Kidney epithelial cell (primary cell): ENCODE data around the gene MRPL18. TPM values are rescaled to one million over a fixed set of nuclear protein-coding genes. Genes with fewer than 3 reads are reported as not detected.
A peak's percentile ranks its signal among the peaks of the same experiment; 100 is the strongest.
"Not testable (repeated sequence)": the region's sequence is repeated elsewhere in the genome, so short reads cannot be mapped to it uniquely, and the experiment has no call there.

Experiments
- DNase-seq: peaks from one replicate; pipeline ENCODE4 v3.0.0-alpha.2; 2010; ENCODE audit warnings: low read depth
- H3K27me3 ChIP-seq: 2 replicates; pipeline ENCODE4 v1.6.0; 2011; ENCODE audit warnings: low read length; ENCODE audit not compliant: control insufficient read depth, insufficient read depth
- H3K36me3 ChIP-seq: 2 replicates; pipeline ENCODE4 v1.5.1; 2011; ENCODE audit warnings: low read length; ENCODE audit not compliant: control insufficient read depth, insufficient read depth
- H3K4me3 ChIP-seq: 2 replicates; pipeline ENCODE4 v1.5.1; 2011; ENCODE audit warnings: low read depth, mild to moderate bottlenecking, control low read depth, low read length
- CTCF ChIP-seq: IDR thresholded peaks from 2 replicates; pipeline ENCODE4 v1.5.1; 2011; ENCODE audit warnings: mild to moderate bottlenecking, moderate library complexity, low read length, control low read depth, inconsistent platforms; ENCODE audit not compliant: insufficient read depth, poor library complexity, severe bottlenecking
- total RNA-seq: library from RNA; depleted of rRNA; stranded (reverse); fragments of >200 nt; gene quantifications from 2 replicates; pipeline ENCODE4 v1.2.3, GENCODE V29; 2015

MRPL18 gene
- total RNA-seq, 1 donor from 2014 or later: 82.7 TPM

- peaks cover 2% of the 10 kb centered on the region for H3K36me3 ChIP-seq
- no peaks in the 10 kb centered on the region for H3K27me3 ChIP-seq
- DNase-seq: no peak
- no peak overlapping the region for H3K4me3 ChIP-seq
- no peak for TF ChIP-seq CTCF
Observed at GRCh38 chr6:159778542-159779103, 11.6 kb upstream of the MRPL18 start.

GRCh38 chr6:159788276-159788675 lies 2.0 kb upstream of the MRPL18 start:
- H3K36me3 ChIP-seq: peaks cover 1% of the 10 kb centered on the region
- H3K27me3 ChIP-seq: no peaks in the 10 kb centered on the region
- no peak for TF ChIP-seq CTCF

DNA sequence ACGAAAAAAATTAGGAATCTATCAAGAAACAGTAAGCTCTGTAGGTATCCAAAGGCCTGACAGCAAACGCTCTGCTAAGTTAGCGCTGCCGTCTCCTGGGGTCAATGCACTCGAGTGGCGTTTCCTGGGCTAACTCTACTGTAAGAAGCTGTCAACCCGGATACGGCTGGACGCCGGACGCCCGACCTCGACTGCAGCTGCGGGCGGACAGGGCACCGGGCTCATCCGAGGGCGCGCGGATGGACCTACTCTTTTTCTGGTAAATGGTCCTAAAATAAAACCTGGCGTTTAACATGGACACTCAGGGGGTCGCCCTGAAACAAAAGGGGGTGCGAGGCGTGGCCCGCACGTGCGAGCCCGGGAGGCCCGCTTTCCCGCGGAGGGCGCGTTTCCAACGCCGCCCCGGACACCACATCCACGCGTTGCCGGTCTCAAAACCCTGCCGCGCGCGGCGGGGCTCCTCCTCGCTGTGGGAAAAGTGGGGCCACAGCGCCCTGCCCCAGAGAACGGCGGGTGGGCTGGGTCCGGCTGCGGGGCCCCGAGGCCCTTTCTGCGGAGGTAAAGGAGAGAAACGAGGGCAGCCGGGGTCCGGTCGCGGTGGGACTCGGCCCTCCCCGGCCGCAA lies 1.4 kb upstream of the MRPL18 start:
- DNase-seq: no peak
- Histone ChIP-seq H3K27me3 (no peaks in the 10 kb centered on the region), H3K36me3 (no peaks in the 10 kb centered on the region), H3K4me3 (peak overlapping the region; percentile 99)
- no peak for TF ChIP-seq CTCF

More at GRCh38 chr6:159788276-159788675, 2.0 kb upstream of the MRPL18 start:
- DNase-seq: no peak
- H3K4me3 ChIP-seq: peak overlapping the region; percentile 99

DNA sequence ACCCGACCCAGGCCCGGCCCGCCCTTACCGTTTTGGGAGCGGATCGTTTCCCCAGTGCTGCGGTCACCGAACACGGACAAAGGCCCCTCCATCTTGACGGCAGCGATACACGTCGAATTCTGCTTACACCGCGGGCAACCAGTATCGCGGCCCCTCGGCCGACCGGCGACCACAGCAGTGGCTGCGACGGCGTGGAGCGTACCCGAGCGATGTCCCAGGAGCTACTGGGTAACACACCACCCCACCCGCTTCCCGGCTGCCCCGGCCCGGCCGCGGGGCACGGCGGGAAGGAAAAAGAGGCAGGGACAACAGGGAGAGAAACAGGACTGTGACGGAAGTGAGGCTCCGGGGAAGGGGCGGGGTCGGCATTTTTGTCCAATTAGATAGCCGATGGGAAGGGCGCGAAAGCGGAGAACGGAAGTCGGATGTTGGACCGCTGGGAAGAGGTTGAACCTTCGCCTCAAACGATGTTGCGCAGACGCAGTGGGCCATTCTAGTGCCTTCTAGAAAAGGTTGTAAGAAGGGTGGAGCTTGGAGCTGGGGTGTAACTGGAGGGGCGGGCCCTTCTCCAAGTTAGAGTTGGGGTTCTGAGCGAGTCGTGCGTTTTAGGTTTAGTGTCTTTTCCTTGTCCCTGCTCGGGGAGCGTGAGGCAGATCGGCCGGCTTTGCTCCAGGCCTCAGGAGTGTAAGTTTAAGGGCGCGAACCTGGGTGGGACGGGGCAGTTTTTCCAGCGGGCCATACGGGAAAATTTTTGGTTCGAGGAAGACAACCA lies 704 bp upstream of the MRPL18 start, which contains the start of gene TCP1:
Gene TCP1, minus strand, starts transcription at position 226 of the 772 bp plus-strand sequence. Its CDS starts 134 bp downstream, at position 92.
- Histone ChIP-seq H3K36me3 (no peaks in the 10 kb centered on the region), H3K27me3 (no peaks in the 10 kb centered on the region), H3K4me3 (peak within 1 kb of the TSS; percentile 99)
- no peak for TF ChIP-seq CTCF
- peak; percentile 98 for DNase-seq

DNA sequence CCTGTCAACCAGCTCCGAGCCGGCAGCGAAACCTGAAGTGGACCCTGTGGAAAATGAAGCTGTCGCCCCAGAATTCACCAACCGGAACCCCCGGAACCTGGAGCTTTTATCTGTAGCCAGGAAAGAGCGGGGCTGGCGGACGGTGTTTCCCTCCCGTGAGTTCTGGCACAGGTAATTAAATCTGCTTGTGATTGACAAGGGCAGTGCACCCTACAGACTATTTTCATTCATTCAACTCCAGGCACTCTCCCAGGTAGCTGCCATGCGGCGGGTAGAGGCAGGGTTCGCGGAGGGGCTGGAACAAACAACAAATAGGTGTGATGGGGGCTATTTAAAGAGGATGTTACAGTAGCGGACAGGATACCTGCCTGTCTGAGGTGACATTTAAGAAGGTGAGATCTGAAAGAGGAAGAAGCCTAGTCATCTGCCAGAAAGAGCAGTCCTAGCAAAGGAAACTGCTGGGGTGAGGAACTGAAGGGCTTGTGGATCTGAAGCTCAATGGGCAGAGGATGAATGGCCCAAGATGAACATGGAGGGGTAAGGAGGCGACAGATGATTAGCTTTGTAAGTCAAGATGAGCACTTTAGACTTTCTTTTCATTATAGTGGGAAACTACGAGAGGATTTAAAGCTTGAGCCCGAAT lies 810 bp downstream of the MRPL18 start:
- Histone ChIP-seq H3K4me3 (peak overlapping the region; percentile 99), H3K36me3 (no peaks in the 10 kb centered on the region), H3K27me3 (no peaks in the 10 kb centered on the region)
- no peak for DNase-seq
- TF ChIP-seq CTCF: no peak

DNA sequence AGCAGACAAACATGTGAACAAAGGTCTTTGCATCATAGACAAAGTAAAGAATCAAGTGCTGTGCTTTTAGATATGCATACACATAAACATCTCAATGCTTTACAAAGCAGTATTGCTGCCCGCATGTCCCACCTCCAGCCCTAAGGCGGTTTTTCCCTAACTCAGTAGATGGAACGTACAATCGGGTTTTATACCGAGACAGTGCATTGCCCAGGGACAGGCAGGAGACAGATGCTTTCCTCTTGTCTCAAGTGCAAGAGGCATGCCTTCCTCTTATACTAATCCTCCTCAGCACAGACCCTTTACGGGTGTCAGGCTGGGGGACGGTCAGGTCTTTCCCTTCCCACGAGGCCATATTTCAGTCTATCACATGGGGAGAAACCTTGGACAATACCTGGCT lies 4.7 kb downstream of the MRPL18 start:
- not testable (repeated sequence) for H3K27me3 ChIP-seq, H3K36me3 ChIP-seq, H3K4me3 ChIP-seq, DNase-seq
